ENCODE data around the gene TTBK2.

TTBK2 gene

DNA sequence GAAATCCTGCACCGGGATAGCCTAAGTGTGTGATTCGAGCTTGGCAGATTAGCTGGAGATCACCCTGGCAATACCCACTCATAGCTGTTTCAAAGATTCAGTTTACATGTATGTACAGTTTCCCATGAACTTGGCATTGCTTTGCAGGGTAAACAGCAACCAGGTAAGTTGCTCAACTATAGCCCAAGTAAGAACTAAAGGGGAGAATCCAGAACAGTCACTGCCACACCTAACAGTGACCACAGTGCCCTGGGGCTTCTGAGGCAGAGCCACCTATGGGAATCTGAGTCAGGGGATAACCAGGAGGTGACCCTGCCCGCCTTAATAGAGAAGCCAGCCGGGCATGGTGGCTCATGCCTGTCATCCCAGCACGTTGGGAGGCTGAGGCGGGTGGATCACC, 199.6 kb downstream of the TTBK2 start:
- ChIA-PET CTCF (no interaction called here), POLR2A (no interaction called here)
- TF ChIP-seq, protein P1, sequence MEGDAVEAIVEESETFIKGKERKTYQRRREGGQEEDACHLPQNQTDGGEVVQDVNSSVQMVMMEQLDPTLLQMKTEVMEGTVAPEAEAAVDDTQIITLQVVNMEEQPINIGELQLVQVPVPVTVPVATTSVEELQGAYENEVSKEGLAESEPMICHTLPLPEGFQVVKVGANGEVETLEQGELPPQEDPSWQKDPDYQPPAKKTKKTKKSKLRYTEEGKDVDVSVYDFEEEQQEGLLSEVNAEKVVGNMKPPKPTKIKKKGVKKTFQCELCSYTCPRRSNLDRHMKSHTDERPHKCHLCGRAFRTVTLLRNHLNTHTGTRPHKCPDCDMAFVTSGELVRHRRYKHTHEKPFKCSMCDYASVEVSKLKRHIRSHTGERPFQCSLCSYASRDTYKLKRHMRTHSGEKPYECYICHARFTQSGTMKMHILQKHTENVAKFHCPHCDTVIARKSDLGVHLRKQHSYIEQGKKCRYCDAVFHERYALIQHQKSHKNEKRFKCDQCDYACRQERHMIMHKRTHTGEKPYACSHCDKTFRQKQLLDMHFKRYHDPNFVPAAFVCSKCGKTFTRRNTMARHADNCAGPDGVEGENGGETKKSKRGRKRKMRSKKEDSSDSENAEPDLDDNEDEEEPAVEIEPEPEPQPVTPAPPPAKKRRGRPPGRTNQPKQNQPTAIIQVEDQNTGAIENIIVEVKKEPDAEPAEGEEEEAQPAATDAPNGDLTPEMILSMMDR (IDR thresholded peaks at IDR 0.05; ENCODE audit: insufficient read depth, low read length, missing control alignments): no peak
- no peak for DNase-seq (ENCODE audit: low read depth, low spot score)
- H3K4me3 ChIP-seq (ENCODE audit: low read depth, low read length): no peak overlapping the region

DNA sequence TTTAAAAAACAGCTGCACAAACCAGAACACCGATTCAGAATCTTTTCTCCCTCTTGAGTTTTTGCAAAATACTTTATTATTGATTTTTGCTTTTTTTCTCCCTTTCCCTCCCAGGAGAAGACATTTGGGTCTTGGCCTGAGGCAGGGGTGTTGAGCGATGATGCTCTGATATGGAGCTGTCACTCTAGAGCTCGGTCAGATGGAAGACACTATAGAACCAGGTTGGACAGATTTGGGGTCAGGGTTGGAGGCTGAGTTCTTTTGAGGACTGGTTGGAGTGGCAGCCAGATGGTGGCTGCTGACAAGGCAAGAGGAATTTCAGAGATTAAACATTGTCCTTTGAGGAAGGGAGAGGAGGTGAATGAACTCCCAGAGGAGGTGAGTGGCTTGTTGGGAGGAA, 200.5 kb downstream of the TTBK2 start:
- TF ChIP-seq, protein P1 (IDR thresholded peaks at IDR 0.05; ENCODE audit: insufficient read depth, low read length, missing control alignments): no peak
- CTCF ChIA-PET: no interaction called here
- POLR2A ChIA-PET: no interaction called here
- no peak overlapping the region for H3K4me3 ChIP-seq (ENCODE audit: low read depth, low read length)
- DNase-seq (ENCODE audit: low read depth, low spot score): no peak

DNA sequence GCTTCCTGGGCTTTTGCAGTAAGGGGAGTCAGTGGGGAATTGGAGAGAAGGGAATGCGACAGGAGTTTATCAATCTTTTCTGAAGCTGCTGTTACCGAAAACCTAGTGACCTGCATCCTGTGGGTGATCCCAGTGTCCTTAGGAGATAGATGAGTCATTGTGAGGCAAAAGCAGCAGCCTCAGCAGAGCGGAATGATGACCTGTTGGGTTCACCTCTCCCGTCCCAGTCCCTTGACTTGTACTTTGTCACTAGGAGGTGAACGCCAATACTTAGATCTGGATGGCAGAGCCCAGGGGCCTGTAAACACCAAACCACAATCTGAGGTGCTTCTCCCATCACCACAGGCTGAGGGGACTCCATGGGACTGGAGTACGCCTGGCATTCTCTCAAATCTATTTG, 201.5 kb downstream of the TTBK2 start:
- TF ChIP-seq, protein P1 (IDR thresholded peaks at IDR 0.05; ENCODE audit: insufficient read depth, low read length, missing control alignments): no peak
- DNase-seq (ENCODE audit: low read depth, low spot score): no peak
- H3K4me3 ChIP-seq (ENCODE audit: low read depth, low read length): no peak overlapping the region
- CTCF ChIA-PET: no interaction called here
- POLR2A ChIA-PET: no interaction called here

DNA sequence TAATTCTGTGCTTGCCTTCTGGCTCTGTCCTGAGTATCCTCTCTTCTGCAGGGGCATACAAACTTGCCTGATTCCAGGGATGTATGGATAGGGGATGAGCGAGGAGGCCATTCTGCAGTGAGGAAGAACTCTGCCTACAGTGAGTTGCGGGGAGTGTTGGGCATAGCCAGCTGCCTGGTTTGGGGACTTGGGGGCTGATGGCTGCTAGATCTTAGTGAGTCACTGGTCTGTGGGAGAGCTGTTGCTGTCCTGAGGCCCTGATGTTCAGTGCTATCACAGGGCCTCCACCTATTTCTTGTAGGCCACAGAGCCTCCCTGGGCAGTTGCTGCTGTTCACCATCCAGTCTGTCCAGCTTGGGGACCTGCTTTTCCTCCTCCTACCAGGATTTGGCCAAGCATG, 204.0 kb downstream of the TTBK2 start:
- no peak for DNase-seq (ENCODE audit: low read depth, low spot score)
- H3K4me3 ChIP-seq (ENCODE audit: low read depth, low read length): no peak overlapping the region
- TF ChIP-seq, protein P1 (IDR thresholded peaks at IDR 0.05; ENCODE audit: insufficient read depth, low read length, missing control alignments): no peak
- POLR2A ChIA-PET: no interaction called here
- CTCF ChIA-PET: interaction anchor here (1.1 to 5.3 kb wide), 5 partner anchors 11 to 210 kb away, joined by 3 to 38 read pairs (median 5); no protein-coding TSS in a partner anchor

DNA sequence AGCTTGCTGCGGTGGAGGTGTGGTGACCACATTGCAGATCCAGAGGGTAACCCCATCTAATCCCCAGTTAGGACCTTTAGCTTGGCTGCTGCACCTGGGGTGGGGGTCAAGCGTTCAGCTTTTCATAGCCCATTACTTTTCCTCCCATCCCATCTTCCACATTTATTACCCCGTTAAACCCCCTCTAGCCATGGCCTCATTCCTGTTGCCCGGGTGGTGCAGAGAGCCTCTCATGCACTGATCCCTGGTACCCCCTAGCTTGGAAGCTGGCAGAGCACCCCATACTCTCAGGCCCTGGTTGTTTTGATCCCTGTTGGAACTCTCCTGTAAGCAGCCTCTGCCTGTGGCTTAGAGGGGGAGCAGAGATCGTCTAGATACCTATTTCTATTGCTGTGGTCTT, 204.5 kb downstream of the TTBK2 start:
- ChIA-PET CTCF (interaction anchor here (1.1 to 5.3 kb wide), 4 partner anchors 11 to 211 kb away, joined by 4 to 38 read pairs (median 8); no protein-coding TSS in a partner anchor), POLR2A (no interaction called here)
- TF ChIP-seq, protein P1 (IDR thresholded peaks at IDR 0.05; ENCODE audit: insufficient read depth, low read length, missing control alignments): no peak
- no peak for DNase-seq (ENCODE audit: low read depth, low spot score)
- no peak overlapping the region for H3K4me3 ChIP-seq (ENCODE audit: low read depth, low read length)

DNA sequence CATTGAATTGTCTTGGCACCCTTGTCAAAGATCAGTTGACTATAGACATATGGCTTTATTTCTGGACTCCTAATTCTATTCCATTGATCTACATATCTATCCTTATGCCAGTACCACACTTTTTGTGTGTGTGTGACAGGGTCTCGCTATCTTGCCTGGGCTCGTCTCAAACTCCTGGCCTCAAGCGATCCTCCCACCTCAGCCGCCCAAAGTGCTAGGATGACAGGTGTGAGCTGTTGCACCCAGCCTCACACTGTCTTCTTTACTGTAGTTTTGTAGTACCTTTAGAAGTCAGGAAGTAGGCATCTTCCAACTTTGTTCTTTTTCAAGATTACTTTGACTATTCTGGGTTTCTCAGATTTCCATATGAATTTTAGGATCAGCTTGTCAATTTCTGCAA, 208.0 kb downstream of the TTBK2 start:
- no peak for DNase-seq (ENCODE audit: low read depth, low spot score)
- TF ChIP-seq, protein P1 (IDR thresholded peaks at IDR 0.05; ENCODE audit: insufficient read depth, low read length, missing control alignments): no peak
- H3K4me3 ChIP-seq (ENCODE audit: low read depth, low read length): no peak overlapping the region
- POLR2A ChIA-PET: no interaction called here
- CTCF ChIA-PET: interaction anchor here (1.5 to 2.5 kb wide), 2 partner anchors 9 to 214 kb away, joined by 7 to 11 read pairs; no protein-coding TSS in a partner anchor

Data from AG04449 (cell line).